GM18511 (cell line): ENCODE results near the gene PLEKHD1.
A peak's percentile ranks its signal among the peaks of the same experiment; 100 is the strongest.
"Not testable (repeated sequence)": the region's sequence is repeated elsewhere in the genome, so short reads cannot be mapped to it uniquely, and the experiment has no call there.

Experiments used
- ATAC-seq: cut with Tn5 transposase; IDR thresholded peaks from one replicate; pipeline ENCODE4 v1.9.1; 2021; ENCODE audit warnings: mild to moderate bottlenecking, moderate library complexity; ENCODE audit not compliant: unreplicated experiment

PLEKHD1 gene

GRCh38 chr14:69484444-69485314, at the start of gene PLEKHD1:
TSS of gene PLEKHD1 (plus strand) at chr14:69484728. CDS start at chr14:69484966, 238 bp downstream.
- no peak for ATAC-seq

GRCh38 chr14:69439521-69440270, 44.8 kb upstream of the PLEKHD1 start:
- no peak for ATAC-seq

GRCh38 chr14:69441948-69442347, 42.6 kb upstream of the PLEKHD1 start:
- peak; percentile 70 for ATAC-seq

- ATAC-seq = no peak
These were observed 41.2 kb upstream of the PLEKHD1 start for GRCh38 chr14:69443296-69443805.

GRCh38 chr14:69449216-69449615, 35.3 kb upstream of the PLEKHD1 start:
- no peak for ATAC-seq

- ATAC-seq = no peak
These were observed 32.6 kb upstream of the PLEKHD1 start for GRCh38 chr14:69451941-69452340.

GRCh38 chr14:69458350-69458749, 26.2 kb upstream of the PLEKHD1 start:
- no peak for ATAC-seq

GRCh38 chr14:69459122-69459521, 25.4 kb upstream of the PLEKHD1 start:
- no peak for ATAC-seq

GRCh38 chr14:69460093-69460701, 24.3 kb upstream of the PLEKHD1 start:
- ATAC-seq = no peak

- no peak for ATAC-seq
These were observed 20.1 kb upstream of the PLEKHD1 start for GRCh38 chr14:69464379-69464778.

GRCh38 chr14:69464829-69465228, 19.7 kb upstream of the PLEKHD1 start:
- ATAC-seq = no peak

GRCh38 chr14:69468949-69469348, 15.6 kb upstream of the PLEKHD1 start:
- ATAC-seq = no peak

GRCh38 chr14:69471436-69471835, 13.1 kb upstream of the PLEKHD1 start:
- ATAC-seq = no peak

- ATAC-seq = no peak
These were observed 12.6 kb upstream of the PLEKHD1 start for GRCh38 chr14:69471916-69472315.

GRCh38 chr14:69473260-69473659, 11.3 kb upstream of the PLEKHD1 start:
- ATAC-seq = no peak

- no peak for ATAC-seq
These were observed 10.6 kb upstream of the PLEKHD1 start for GRCh38 chr14:69473946-69474345.

GRCh38 chr14:69475194-69475818, 9.2 kb upstream of the PLEKHD1 start:
- ATAC-seq = no peak

GRCh38 chr14:69476824-69477450, 7.6 kb upstream of the PLEKHD1 start:
- not testable (repeated sequence) for ATAC-seq

- not testable (repeated sequence) for ATAC-seq
These were observed 6.5 kb upstream of the PLEKHD1 start for GRCh38 chr14:69478055-69478454.

GRCh38 chr14:69479696-69480095, 4.8 kb upstream of the PLEKHD1 start:
- no peak for ATAC-seq
